SKM-1 (cell line): Measurements from ENCODE around the gene FOXE3.

Experiments used
- DNase-seq: peaks from one replicate; lab custom pipeline; 2025; ENCODE audit not compliant: unreplicated experiment; lab: John Stamatoyannopoulos, UW

FOXE3 gene

DNA sequence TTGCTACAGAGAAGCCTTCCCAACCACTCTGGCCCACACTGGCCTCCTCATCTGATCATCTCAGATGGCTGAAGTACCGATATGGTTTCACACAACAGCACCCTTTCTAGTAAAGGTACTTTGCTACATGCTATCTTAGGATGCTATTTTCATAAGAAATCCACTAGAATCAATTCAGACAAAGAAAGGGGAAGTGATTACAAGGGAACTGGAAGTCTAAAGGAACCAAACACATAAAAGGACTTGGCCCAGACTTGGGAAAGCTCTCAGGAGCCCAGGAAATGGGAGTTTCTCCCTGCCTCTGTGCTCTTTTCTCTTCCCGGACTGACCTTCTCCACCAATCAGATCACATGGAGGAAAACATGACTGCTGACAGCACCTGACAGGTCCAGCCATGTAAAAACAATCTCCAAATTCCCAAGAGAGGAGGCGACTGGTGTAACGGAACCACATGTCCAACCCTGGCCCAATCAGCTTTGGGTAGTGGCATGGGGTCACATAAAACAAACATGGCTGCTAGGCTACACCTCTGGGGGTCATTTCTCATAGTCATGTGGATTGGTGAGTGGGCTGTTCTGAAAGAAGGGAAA is 12.7 kb upstream of the FOXE3 start:
- no peak for DNase-seq

DNA sequence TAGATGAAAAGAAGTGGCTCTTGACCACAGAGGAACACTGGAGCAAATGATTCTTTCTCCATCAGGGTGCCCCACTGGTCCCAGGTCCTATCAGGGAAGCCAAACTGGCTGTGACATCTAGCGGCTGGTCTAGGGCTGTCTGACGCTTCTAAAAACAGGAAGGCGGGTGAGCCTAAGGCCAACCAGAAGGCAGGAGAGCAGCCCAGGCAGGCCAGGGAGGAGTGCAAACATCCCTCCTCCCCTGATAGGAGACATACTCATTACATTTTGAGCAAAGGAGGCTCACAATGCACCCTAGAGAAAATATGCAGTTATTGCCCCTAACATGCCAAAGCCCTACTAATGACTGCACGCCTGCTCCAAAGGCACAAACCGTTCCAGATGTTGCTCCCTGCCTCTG is 10.4 kb upstream of the FOXE3 start:
- DNase-seq, result no peak

DNA sequence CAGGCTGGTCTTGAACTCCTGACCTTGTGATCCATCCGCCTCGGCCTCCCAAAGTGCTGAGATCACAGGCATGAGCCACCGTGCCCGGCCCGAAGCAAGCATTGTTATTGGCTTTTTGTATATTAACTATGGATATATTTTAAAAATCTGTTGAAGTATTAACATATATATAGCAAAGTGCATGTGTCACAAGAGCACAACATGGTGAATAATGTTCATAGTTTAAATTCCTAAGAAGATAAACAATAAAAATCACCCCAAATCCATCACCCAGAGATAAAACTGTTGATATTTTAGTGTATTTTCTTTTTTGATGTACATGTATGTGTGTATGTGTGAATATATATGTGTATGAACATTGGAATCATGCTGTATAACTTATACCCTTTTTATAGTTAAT is 9.1 kb upstream of the FOXE3 start:
- DNase-seq, result no peak

DNA sequence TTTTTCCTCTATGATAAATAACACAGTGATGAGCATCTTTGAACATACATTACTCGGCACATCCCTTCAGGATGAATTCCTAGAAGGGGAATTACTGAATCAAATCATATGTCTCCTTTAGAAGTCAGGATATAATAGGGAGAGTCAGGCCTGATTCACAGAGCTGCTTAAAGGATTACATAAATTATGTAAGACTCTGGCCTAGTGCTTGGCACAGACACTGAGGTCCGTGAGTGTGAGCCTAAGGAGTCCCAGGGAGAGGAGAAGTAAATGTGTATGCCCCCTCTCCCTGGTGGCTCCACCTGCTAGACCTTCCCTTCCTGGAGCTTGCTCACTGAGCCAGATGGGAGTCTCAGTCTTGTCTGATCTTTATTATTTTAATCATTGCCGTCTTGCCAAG is 8.6 kb upstream of the FOXE3 start:
- DNase-seq, result no peak

DNA sequence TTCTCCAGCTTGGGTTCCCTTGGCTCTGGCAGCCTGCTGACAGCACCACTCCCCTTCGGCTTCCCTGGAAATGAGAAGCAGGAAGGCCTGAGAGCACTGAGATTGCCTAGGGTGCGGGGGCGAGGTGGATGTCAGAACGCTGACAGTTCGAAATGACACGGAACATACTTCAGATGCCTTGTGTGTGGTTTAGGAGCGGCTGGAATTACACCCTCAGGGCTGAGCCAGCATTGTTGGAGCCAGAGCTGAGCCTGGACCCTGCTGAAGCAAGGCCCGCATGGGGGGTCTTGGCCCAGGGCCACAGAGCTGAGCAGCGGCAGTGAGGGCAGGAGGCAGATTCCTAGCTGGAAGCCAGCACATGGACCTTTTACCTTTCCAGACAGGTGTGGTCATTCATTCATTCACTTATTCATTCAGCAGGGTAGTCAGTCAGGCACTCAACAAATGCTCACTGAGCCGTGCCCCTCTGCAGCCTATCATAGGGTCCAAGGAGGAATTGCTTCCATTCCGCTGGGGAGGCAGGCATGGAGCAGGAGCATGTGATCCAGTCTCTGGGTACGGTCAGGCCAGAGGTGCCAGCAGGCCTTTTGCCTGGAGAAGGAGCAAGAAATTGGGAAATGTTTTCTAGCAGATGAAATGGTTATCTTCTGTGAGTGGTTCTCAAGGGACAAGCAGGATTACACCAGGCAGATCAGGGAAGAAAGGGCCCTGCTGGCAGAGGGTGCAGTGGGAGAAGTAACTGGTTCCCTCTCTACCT is 6.6 kb upstream of the FOXE3 start:
- DNase-seq, result no peak

DNA sequence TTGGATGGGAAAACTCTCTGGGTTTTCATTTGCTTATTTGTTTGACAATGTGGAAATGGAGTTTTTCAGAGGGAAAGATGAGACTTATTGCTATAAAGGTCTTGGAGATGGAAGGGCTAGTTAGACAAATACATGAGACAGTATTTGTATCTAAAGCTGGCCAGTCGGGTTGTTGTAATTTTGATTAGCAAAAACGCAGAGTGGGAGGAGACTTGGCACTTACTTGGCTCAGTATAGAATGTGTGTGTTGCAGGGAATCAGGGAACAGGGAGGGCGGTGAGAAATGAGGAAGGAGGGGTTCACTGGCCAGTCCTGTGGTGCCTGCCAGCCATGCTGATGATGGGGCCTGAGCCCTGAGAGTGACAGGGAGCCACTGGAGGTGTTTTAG is 6.0 kb upstream of the FOXE3 start:
- DNase-seq, result no peak

DNA sequence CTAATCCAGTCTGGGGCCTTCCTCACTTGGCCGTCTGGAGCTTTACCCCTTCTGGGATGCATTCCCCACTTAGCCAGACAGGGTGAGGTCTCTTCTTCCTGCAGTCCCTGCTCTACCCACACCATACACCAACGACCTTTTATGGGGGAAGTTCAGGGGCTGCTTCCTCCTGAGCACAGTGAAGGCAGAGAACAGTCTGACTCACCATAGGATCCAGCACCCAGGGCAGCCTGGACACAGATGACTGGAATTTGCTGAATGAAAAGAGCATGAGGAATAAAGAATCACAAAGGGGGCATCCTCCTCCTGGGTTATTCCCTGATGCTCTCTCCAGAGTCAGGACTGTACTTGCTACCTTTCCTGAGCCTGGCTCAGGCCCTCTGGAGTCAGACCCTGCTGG is 4.6 kb upstream of the FOXE3 start:
- DNase-seq, result no peak

DNA sequence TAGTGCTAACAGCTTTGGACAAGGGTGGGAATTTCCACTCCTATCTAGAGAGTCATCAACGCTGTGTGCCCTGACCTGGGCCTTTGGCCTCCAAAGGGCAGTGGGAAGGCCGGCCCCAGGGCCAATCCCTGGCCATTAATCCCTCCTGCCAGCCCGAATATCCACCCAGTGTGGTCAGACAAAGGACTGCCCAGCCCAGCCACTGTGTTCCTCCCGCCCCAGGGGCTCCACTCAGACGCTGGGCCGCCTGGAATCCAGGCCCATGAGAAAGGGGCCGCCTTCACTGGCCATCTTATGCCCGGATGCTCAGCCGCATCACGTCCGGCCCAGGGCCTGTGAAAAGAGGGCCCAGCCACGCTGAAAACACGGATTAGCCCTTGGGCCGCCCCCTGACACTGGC is 3.6 kb upstream of the FOXE3 start:
- DNase-seq, result no peak

DNA sequence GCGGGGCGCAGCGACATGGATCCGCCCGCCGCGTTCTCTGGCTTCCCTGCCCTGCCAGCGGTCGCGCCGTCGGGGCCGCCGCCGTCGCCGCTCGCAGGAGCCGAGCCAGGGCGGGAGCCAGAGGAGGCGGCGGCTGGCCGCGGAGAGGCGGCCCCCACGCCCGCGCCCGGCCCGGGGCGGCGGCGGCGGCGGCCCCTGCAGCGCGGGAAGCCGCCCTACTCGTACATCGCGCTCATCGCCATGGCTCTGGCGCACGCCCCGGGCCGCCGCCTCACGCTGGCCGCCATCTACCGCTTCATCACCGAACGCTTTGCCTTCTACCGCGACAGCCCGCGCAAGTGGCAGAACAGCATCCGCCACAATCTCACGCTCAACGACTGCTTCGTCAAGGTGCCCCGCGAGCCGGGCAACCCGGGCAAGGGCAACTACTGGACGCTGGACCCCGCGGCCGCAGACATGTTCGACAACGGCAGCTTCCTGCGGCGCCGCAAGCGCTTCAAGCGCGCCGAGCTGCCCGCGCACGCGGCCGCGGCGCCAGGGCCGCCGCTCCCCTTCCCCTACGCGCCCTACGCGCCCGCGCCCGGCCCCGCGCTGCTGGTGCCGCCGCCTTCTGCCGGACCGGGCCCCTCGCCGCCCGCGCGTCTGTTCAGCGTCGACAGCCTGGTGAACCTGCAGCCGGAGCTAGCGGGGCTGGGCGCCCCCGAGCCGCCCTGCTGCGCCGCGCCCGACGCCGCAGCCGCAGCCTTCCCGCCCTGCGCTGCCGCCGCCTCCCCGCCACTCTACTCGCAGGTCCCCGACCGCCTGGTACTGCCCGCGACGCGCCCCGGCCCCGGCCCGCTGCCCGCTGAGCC is 459 bp downstream of the FOXE3 start:
- DNase-seq, result no peak

DNA sequence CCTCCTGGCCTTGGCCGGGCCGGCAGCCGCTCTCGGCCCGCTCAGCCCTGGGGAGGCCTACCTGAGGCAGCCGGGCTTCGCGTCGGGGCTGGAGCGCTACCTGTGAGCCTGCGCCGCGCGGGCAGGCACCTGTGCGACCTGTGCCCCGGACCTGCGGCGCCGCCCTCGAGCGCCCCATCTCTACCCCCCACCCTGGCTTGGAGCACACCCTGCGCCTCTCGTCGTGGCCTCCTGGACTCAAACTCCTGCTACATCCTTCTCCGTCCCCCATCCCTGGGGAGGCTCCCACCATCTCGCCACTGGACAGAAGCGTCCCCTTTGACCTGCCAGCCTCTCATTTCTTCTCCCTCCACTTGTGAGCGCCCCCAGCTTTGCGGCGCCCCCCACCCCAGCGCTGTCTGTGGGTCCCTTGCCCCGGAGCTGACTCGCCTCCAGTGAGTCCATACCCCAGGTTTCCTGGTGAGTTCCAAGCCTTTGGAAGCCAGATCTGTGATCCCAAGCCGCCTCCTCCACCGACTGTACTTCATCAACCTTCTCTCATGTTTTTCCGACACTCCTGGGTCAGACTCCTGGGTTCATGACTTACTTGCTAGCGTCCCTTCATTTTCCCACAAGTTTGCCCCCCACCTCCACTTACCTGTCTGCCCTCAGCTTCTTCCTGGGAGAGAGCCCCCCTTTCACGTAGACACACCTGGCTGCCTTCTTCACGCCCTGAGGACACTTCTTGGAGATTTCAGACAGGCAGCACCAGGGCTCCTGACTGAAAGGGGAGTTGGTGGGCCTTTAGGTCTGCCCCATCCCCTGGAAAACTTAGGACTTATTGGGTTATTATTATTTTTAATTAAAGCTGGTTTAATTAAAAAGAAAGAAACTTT is 1.3 kb downstream of the FOXE3 start:
- no peak for DNase-seq

DNA sequence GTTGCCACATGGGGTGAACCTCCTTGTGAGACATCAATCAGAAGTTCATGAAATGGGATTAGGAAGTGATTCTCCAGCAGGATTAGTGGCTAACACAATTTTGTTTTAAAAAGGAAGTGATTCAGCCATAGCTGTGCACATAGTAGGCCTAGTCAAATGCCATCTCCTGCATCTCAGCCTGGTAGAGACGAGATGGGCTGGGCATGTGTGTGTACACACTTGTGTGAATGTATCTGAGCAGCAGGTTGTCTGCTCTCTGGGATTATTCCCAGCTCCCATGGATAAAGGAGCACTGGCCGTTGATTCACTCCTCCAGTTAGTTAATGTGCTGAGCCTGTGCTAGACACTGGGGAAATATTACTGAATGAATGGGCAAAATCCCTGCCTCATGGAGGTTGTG is 2.0 kb downstream of the FOXE3 start:
- DNase-seq, result no peak

DNA sequence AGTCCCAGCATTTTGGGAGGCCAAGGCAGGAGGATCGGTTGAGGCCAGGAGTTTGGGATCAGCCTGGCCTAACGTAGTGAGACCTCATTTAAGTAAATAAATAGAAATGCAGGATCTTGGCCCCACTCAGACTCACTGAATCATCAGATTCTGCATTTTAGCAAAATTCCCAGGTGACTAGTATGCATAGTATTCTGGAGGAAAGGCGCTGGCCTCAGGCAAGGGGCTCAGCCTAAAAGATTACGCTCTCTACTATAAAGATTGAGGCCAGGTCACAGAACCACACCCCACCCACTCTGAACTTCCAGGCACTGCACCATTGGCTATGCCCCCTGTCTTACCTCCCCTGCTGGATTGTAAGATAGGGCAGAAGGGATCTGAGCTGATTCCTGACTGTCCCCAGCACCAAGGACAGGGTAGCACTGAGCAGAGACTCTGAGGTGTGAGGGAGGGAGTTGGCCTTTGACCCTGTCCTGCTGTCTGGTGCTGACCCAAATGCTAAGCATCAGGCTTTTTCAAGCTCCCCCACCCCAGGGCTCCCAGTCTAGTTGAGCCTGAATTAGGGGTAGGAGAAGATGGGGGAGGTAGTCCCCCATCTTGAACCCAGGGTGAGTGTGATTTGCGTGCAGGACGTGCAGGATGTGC is 2.7 kb downstream of the FOXE3 start:
- DNase-seq, result no peak

DNA sequence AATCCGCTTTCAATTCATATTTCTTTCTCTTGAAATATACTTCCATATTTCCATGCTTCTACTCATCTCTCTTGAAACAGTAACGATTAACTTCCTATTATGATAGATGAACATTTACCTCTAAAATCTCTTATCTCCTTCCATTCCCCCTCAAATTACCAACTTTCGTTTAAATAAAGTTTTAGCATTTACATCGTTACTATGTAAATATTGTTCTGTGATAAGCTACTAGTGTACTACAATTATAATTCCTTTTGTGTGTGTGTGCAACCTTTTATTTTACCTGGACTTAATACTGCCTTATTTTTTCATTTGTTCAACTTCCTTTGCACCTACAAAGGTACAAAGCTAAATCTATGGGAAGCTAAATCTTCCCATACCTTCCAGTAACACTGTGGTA is 4.5 kb downstream of the FOXE3 start:
- no peak for DNase-seq

DNA sequence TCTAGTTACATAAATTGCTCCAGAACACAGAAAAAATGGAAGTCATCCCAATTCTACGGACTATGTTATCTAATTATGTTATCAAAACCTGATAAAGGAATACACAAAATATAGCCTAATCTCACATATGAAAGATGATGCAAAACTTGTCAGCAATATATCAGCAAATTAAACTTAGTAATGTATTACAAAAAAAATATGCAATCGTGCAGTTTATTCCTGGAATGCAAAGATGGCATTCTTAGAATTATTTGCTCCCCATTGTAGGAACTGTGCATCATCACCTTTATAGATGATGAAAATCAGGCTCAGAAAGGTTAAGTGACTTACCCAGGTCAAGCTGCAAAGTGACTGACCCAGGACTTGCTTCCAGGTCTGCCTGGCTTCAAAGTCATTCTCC is 7.8 kb downstream of the FOXE3 start:
- no peak for DNase-seq

DNA sequence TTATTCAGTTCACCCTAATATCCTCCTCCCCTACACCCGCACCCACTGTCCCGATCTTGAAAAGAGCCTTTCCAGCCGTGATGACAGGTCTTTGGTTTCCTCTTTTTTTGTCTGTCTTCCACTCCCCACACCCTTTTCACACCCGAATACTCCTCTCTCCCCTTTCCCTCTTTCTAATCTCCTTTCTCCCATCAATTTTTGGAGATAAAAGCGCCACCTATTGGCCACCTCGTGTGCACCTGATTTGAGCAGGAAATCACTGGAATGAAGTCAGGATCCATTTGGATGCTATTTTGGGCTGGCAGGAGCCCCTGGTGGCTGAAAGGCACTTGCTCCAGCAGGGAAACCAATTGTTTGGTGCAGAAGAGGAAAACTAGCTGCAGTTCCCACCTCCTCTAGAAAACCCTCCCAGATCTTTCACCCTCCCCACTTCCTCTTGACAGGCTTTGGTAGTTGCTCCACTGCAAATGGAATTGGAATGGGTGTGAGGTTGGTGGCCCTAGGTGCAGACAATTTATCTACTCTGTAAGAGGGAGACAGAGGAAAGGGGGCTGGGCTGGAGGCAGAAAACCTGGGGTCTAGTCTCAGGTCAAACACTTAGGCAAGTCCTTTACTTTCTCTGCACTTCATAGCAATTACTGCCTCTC is 8.4 kb downstream of the FOXE3 start:
- no peak for DNase-seq

DNA sequence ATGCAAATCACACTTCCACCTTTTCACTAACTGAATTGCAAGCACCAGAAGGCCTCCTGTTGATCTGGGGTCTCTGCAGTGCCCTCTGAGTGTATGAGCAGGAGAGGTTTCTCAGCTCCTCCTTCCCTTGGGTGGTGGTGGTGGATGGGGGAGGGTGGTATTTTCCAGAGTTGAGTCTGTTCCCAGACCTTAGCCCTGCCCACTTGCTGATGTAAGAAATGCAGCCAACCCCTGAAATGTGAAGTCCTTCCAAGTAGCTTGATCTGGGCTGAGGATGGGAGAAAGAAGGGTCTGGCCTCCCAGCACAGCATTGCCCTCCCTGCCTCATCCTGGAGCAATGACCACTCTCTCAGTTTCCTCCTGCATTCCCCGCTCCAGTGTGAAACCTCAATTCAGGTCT is 15.4 kb downstream of the FOXE3 start:
- DNase-seq, result no peak

DNA sequence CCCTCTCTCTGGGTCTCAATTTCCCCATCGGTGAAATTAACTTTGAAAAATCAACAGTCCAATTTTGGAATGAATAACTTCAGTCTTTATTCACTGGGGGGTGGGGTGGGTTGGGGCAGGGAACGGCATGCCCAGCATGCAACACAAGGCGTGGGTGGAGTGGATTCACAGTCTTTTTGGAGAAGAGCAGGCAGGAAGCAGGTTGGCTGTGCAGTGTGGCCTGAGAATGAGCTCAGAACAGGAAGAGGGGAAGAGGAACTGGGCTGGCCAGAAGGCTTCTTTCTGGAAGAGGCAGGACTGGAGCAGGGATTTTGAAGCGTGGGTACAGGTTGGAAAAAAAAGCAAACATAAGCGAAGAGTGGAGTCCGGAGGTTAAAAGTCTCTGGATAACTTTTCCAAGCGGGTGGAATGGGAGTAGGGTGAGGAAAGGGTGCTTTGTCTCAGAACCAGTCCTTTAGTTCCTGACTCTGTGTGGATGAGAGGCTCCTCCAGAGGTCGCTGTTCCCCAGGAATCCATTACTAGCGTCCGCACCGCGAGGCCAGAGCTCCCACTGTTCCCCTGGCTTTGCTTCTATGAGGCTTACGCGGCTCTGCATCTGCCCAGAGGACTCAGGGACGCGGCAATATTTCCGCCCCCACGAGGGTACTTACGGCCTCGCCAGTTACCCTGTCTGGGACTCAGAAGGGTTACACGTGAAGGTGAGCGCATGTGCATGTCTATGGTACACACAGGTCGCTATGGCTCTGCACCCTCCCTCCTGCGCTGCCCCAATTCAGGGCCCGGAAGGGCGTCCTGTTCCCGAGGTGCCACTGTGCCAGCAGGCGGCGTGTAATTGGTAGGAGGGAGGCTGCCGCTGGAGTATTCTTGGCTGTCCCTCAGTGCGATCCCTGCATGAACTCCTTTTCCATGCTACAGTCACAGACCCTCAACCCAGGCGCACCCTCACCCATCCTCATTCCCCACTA is 16.3 kb downstream of the FOXE3 start:
- peak; percentile 79 for DNase-seq

DNA sequence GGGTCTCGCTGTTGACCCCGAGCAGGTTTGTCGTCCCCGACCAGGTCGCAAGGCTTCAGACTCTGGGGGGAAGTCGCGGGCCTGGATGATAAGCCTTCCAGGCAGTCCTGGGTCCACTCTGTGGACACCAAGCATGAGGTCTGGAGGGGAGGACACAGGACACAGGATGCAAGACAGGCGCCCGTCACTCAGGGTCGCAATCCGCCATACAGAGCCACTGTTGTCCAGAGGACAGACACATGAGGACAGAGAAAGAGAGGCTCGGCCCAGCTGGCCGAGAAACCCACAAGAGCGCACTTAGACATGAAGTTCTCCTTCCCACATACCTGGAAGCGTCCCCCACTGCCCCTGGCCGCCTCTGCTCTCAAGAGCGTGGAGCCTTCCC is 16.9 kb downstream of the FOXE3 start:
- DNase-seq, result no peak

DNA sequence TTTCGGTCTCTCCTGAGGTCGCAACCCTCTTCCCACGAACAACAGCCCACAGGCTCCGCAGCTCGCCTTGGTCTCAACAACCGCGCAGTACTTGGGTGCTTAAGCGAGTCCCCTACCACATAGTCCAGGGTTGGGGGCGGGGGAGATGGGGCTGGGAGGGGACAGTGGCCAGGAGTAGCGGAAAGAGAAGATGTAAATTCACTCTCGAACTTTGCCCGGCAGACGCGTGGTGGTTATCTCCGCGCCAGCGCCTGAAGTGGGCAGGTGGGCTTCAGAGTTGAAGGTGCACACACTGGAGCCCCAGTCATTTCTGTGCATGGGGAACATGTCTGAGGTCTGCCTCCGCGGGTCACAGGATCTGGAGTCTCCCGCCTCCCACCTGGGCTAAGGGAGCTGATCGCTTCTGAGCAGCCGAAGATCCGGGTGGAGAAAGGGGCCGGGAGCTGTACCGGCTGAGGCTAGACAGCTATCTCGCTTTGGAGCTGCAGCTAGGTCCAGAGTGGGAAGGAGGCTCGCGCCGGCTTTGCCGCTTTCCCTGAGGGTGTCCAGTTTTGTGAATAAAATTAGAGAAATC is 17.5 kb downstream of the FOXE3 start:
- no peak for DNase-seq
